K562 (cell line): ENCODE results near the gene RAB6A. TPM values are rescaled to one million over a fixed set of nuclear protein-coding genes. Genes with fewer than 3 reads are reported as not detected.

ENCODE experiments used
- ATAC-seq: fragments of 200-7000 bp; cut with Tn5 transposase; 3 replicates; pipeline ENCODE4 v1.9.1; 2020; ENCODE audit warnings: moderate library complexity
- BruUV-seq: library from RNA; stranded (reverse); fragments of 400-500 nt; replicated peaks from 2 replicates; lab custom pipeline; 2021; lab: Mats Ljungman, UMichigan
- CTCF ChIA-PET: fragments of 300-600 bp; formaldehyde crosslinking; extraction: SDS; loops from one replicate; lab custom pipeline; 2021; ENCODE audit warnings: low intra/inter-chr PET ratio; lab: Yijun Ruan, JAX
- POLR2A ChIA-PET: fragments of 300-600, 350-650 bp; sonication (Branson Sonifier 250); formaldehyde crosslinking; extraction: SDS; loops from one replicate; lab custom pipeline; 2021; ENCODE audit warnings: antibody characterized with exemption, inconsistent platforms; lab: Yijun Ruan, JAX
- DNase-seq, 4 experiments: peaks; one replicate each; pipeline versions ENCODE4 v3.0.0 to v3.0.0-alpha.2; 2011 to 2018; ENCODE audit warnings: low spot score in 3 of 4, mixed read lengths in 3 of 4; ENCODE audit errors: extremely low read depth in 1 of 4
- FAIRE-seq: peaks from 2 replicates; lab custom pipeline; 2011; peaks lifted over from hg19 to GRCh38; lab: Jason Lieb, UNC
- H2AFZ ChIP-seq: 2 replicates; pipeline ENCODE4 v1.6.0; 2011; ENCODE audit warnings: low read depth, low read length, control low read depth, inconsistent platforms
- H3K27ac ChIP-seq: fragments of 200-600 bp; 3 replicates; pipeline ENCODE4 v1.8.0; 2011; ENCODE audit warnings: low read depth, mild to moderate bottlenecking, control low read depth, inconsistent platforms, low read length, moderate library complexity, mixed read lengths; ENCODE audit errors: extremely low read depth
- H3K27me3 ChIP-seq, 2 experiments: fragments of 300-600 bp in 1 of 2; 2 replicates in 1 of 2; 3 replicates in 1 of 2; pipeline versions ENCODE4 v1.6.0 to v1.8.0; 2011; ENCODE audit warnings: inconsistent platforms in 2 of 2, low read length in 2 of 2, mild to moderate bottlenecking in 1 of 2, mixed read lengths in 1 of 2, moderate library complexity in 1 of 2; ENCODE audit not compliant: control insufficient read depth in 2 of 2, insufficient read depth in 2 of 2
- H3K36me3 ChIP-seq: fragments of 300-600 bp; 3 replicates; pipeline ENCODE4 v1.8.0; 2011; ENCODE audit warnings: mild to moderate bottlenecking, low read length, inconsistent platforms; ENCODE audit not compliant: control insufficient read depth, insufficient read depth
- H3K4me1 ChIP-seq, 2 experiments: fragments of 200-600 bp in 1 of 2; replicated peaks in 1 of 2; 2 replicates in 1 of 2; 3 replicates in 1 of 2; pipeline versions ENCODE4 v1.5.1 to v1.8.0; 2011; ENCODE audit warnings: inconsistent platforms in 2 of 2, low read length in 2 of 2, mild to moderate bottlenecking in 1 of 2, mixed read lengths in 1 of 2, moderate library complexity in 1 of 2; ENCODE audit not compliant: control insufficient read depth in 2 of 2, insufficient read depth in 2 of 2
- H3K4me2 ChIP-seq: 2 replicates; pipeline ENCODE4 v1.6.1; 2011; ENCODE audit warnings: low read length, control low read depth, inconsistent platforms, mixed read lengths; ENCODE audit not compliant: insufficient read depth
- H3K4me3 ChIP-seq: fragments of 200-600 bp; sonication (generic), shearing (Covaris generic); 2 replicates; pipeline ENCODE4 v1.5.1; 2016; ENCODE audit warnings: control low read depth, inconsistent platforms
- H3K79me2 ChIP-seq: fragments of 200-600 bp; 3 replicates; pipeline ENCODE4 v1.8.0; 2011; ENCODE audit warnings: low read length, inconsistent platforms; ENCODE audit not compliant: control insufficient read depth, insufficient read depth
- H3K9ac ChIP-seq, 2 experiments: 2 replicates each; pipeline versions ENCODE4 v1.6.0 to v1.6.1; 2011; ENCODE audit warnings: low read depth in 2 of 2, low read length in 2 of 2, control low read depth in 1 of 2, inconsistent platforms in 1 of 2, mild to moderate bottlenecking in 1 of 2, mixed read lengths in 1 of 2; ENCODE audit not compliant: insufficient read depth in 1 of 2
- H3K9me1 ChIP-seq: one replicate; pipeline ENCODE4 v1.6.0; 2011; ENCODE audit warnings: inconsistent platforms, mild to moderate bottlenecking, low read length, moderate library complexity; ENCODE audit not compliant: control insufficient read depth, insufficient read depth
- H3K9me3 ChIP-seq: replicated peaks from 2 replicates; pipeline ENCODE4 v1.5.1; 2011; ENCODE audit warnings: low read depth, low read length, inconsistent platforms; ENCODE audit not compliant: control insufficient read depth, insufficient read depth
- H4K20me1 ChIP-seq: replicated peaks from 2 replicates; pipeline ENCODE4 v1.6.1; 2011; ENCODE audit warnings: low read length, inconsistent platforms, mixed read lengths; ENCODE audit not compliant: control insufficient read depth, insufficient read depth
- POLR2G ChIP-seq: fragments of 200-400 bp; formaldehyde crosslinking; IDR thresholded peaks from 2 replicates; pipeline ENCODE4 v1.6.1; 2017; ENCODE audit warnings: low read depth, mild to moderate bottlenecking, antibody characterized with exemption, low read length, moderate library complexity
- RBM39 ChIP-seq: fragments of 200-400 bp; formaldehyde crosslinking; optimal IDR thresholded peaks from 2 replicates; pipeline ENCODE3; 2018; ENCODE audit warnings: low read depth, low read length
- THRB ChIP-seq: fragments of 450-650 bp; formaldehyde crosslinking; conservative IDR thresholded peaks from 2 replicates; pipeline ENCODE4 v1.4.0; 2022; ENCODE audit warnings: mild to moderate bottlenecking, missing genetic modification characterization
- ZNF165 ChIP-seq: fragments of 250-450 bp; sonication (Bioruptor Pico); IDR thresholded peaks from 2 replicates; pipeline ENCODE4 v1.4.0; 2020; ENCODE audit warnings: borderline replicate concordance
- WGBS: fragments of 100-300 bp; shearing (Covaris generic); methylation state at CpG from one replicate; pipeline ENCODE4 v1.1.6; 2016; ENCODE audit warnings: low coverage, mixed read lengths; ENCODE audit not compliant: insufficient coverage; ENCODE audit errors: missing lambda C conversion rate; 5-methylcytosine and 5-hydroxymethylcytosine counted together
- in situ Hi-C: fragments of 300-500 bp; cut with MboI; formaldehyde crosslinking; loops from 4 replicates; pipeline ENCODE4 v1.15.0; 2018; ENCODE audit warnings: inconsistent platforms, mixed read lengths
- intact Hi-C: fragments of 100-400 bp; cut with micrococcal nuclease; formaldehyde crosslinking; loops from 2 replicates; pipeline ENCODE4 v1.14.2; 2022
- polyA plus RNA-seq, 8 experiments: library from polyadenylated mRNA; depleted of rRNA in 4 of 8; stranded (reverse) in 5 of 8; unstranded in 3 of 8; fragments of >200 nt; fragmentation: Nextera tagmentation in 2 of 8; fragmentation: Illumina TruSeq in 1 of 8; extraction: Ambion mirVana in 2 of 8; extraction: Trizol in 1 of 8; gene quantifications; 2 replicates each; pipeline versions ENCODE4 v1.2.1 to v1.2.3, GENCODE V29; 2011 to 2014; ENCODE audit warnings: inconsistent platforms in 1 of 8, missing spikeins in 1 of 8
- total RNA-seq, 7 experiments: library from RNA; depleted of rRNA in 6 of 7; stranded (reverse); fragments of >200 nt in 6 of 7; fragmentation: Illumina TruSeq in 2 of 7; extraction: Trizol in 2 of 7; gene quantifications; 2 replicates each; pipeline versions ENCODE4 v1.2.1 to v1.2.3, GENCODE V29; 2011 to 2021; ENCODE audit warnings: low replicate concordance in 1 of 7

Gene RAB6A
- total and polyA plus RNA-seq, 9 of the 15 experiments (the other 6 are each of a cell fraction or from before 2014, with no cell fraction given), result 14.0 to 95.3 (median 45.4) TPM

GRCh38 chr11:73752216-73752867 is 8.5 kb downstream of the RAB6A start:
- H4K20me1 ChIP-seq, result peaks cover 13% of the 10 kb centered on the region
- TF ChIP-seq ZNF165 (CRISPR knock-in tag), result no peak
- no peak for TF ChIP-seq RBM39
- no peak for TF ChIP-seq THRB (CRISPR knock-in tag)
- TF ChIP-seq POLR2G, result no peak

More at GRCh38 chr11:73752216-73752867, 8.5 kb downstream of the RAB6A start:
- no peaks in the 10 kb centered on the region for H3K9me3 ChIP-seq
- peaks cover 76% of the 10 kb centered on the region for H3K79me2 ChIP-seq
- H3K4me2 ChIP-seq, result no peak overlapping the region
- H3K27ac ChIP-seq, result no peak overlapping the region
- ChIA-PET CTCF (no interaction called here), POLR2A (interaction anchor here (0.6 to 1.3 kb wide), 7 partner anchors 8 to 39 kb away, joined by 3 to 8 read pairs (median 3); partner anchors contain the start of genes MRPL48 and RAB6A)
- intact Hi-C loops (no loop called here), in situ Hi-C loops (no loop called here)
- H3K9ac ChIP-seq, result no peak overlapping the region
- DNase-seq, result no peak
- H3K36me3 ChIP-seq, result peaks cover 1% of the 10 kb centered on the region; the same call in 1 of the 3 replicates
- no peak for FAIRE-seq
- H3K4me3 ChIP-seq, result no peak overlapping the region
- peaks cover 2 to 3% of the 10 kb centered on the region in 2 experiments; a peak in 1 of 5 replicates for H3K4me1 ChIP-seq
- no peaks in the 10 kb centered on the region for H3K9me1 ChIP-seq
- BruUV-seq, result no TSS peak
- no peak overlapping the region for H2AFZ ChIP-seq
- WGBS, result 84% methylated on average over 14 of the region's 14 CpGs
- no peak for ATAC-seq
- no peaks in the 10 kb centered on the region for H3K27me3 ChIP-seq
